HCT116 (cell line): ENCODE results near the gene ERBB2. TPM values are rescaled to one million over a fixed set of nuclear protein-coding genes. Genes with fewer than 3 reads are reported as not detected.

Experiments used
- ATAC-seq: fragments of 200-7000 bp; cut with Tn5 transposase; 2 replicates; pipeline ENCODE4 v1.9.1; 2020; ENCODE audit warnings: mild to moderate bottlenecking, moderate library complexity
- BruUV-seq: library from RNA; stranded (reverse); fragments of 400-500 nt; replicated peaks from 2 replicates; lab custom pipeline; 2021; lab: Mats Ljungman, UMichigan
- CTCF ChIA-PET: fragments of 300-600 bp; sonication (Branson Sonifier 250); formaldehyde crosslinking; loops from one replicate; lab custom pipeline; 2021; ENCODE audit warnings: antibody characterized with exemption; lab: Charles Lee
- POLR2A ChIA-PET: fragments of 300-600, 350-600 bp; sonication (Branson Sonifier 250); formaldehyde crosslinking; loops from one replicate; lab custom pipeline; 2021; ENCODE audit warnings: antibody characterized with exemption; lab: Charles Lee
- RAD21 ChIA-PET, 2 experiments: fragments of 300-600 bp; sonication (Branson Sonifier 250); formaldehyde crosslinking; loops; one replicate each; lab custom pipeline; 2023; ENCODE audit warnings: low total read pairs in 2 of 2; ENCODE audit not compliant: uncharacterized antibody in 2 of 2, unreplicated experiment in 2 of 2, low non-redundant PET in 1 of 2; lab: Charles Lee
- DNase-seq: peaks from one replicate; pipeline ENCODE4 v3.0.0-alpha.2; 2010; ENCODE audit warnings: low read depth, low spot score
- H2AFZ ChIP-seq: fragments of 200-600 bp; shearing (Covaris generic), sonication (generic); 2 replicates; pipeline ENCODE4 v1.6.1; 2017; ENCODE audit warnings: low read depth, mixed run types, mixed read lengths, antibody characterized with exemption, low read length; ENCODE audit not compliant: poor library complexity, severe bottlenecking
- H3K27ac ChIP-seq: 2 replicates; pipeline ENCODE4 v1.5.1; 2012; ENCODE audit warnings: low read depth, low read length
- H3K27me3 ChIP-seq: fragments of 200-600 bp; sonication (generic); 2 replicates; pipeline ENCODE4 v1.6.1; 2016; ENCODE audit warnings: mixed run types, low read length, mixed read lengths; ENCODE audit not compliant: insufficient read depth
- H3K36me3 ChIP-seq, 2 experiments: fragments of 200-500 bp in 1 of 2; fragments of 200-600 bp in 1 of 2; sonication (Bioruptor generic) in 1 of 2; sonication (generic) in 1 of 2; 2 replicates each; pipeline versions ENCODE4 v1.5.1 to v1.6.1; 2014 to 2016; ENCODE audit warnings: low read length in 2 of 2, inconsistent platforms in 1 of 2, mixed read lengths in 1 of 2, mixed run types in 1 of 2; ENCODE audit not compliant: insufficient read depth in 2 of 2, control insufficient read depth in 1 of 2
- H3K4me1 ChIP-seq, 2 experiments: fragments of 200-600 bp in 1 of 2; sonication (generic) in 1 of 2; 2 replicates each; pipeline versions ENCODE4 v1.5.1 to v1.6.1; 2012 to 2017; ENCODE audit warnings: low read length in 2 of 2, inconsistent platforms in 1 of 2, mild to moderate bottlenecking in 1 of 2, mixed read lengths in 1 of 2, mixed run types in 1 of 2, moderate library complexity in 1 of 2; ENCODE audit not compliant: insufficient read depth in 2 of 2, control insufficient read depth in 1 of 2
- H3K4me2 ChIP-seq: fragments of 200-600 bp; sonication (generic); 2 replicates; pipeline ENCODE4 v1.6.1; 2017; ENCODE audit warnings: mixed run types, low read length, mixed read lengths
- H3K4me3 ChIP-seq, 2 experiments: fragments of 200-600 bp in 1 of 2; sonication (generic) in 1 of 2; replicated peaks in 1 of 2; 2 replicates each; pipeline ENCODE4 v1.5.1; 2011 to 2016; ENCODE audit warnings: low read length in 2 of 2, control low read depth in 1 of 2, low read depth in 1 of 2, mild to moderate bottlenecking in 1 of 2, mixed read lengths in 1 of 2, mixed run types in 1 of 2
- H3K79me2 ChIP-seq: fragments of 200-600 bp; sonication (generic); 2 replicates; pipeline ENCODE4 v1.6.1; 2017; ENCODE audit warnings: mild to moderate bottlenecking, mixed run types, low read length, moderate library complexity, mixed read lengths; ENCODE audit not compliant: insufficient read depth
- H3K9ac ChIP-seq: fragments of 200-600 bp; sonication (generic); 2 replicates; pipeline ENCODE4 v1.6.1; 2016; ENCODE audit warnings: low read length, mixed read lengths
- H3K9me2 ChIP-seq: fragments of 200-600 bp; sonication (generic), shearing (Covaris generic); 2 replicates; pipeline ENCODE4 v1.6.1; 2017; ENCODE audit warnings: mixed run types, mild to moderate bottlenecking, moderate library complexity; ENCODE audit not compliant: insufficient read depth
- H3K9me3 ChIP-seq, 2 experiments: fragments of 200-500 bp in 1 of 2; fragments of 200-600 bp in 1 of 2; sonication (Bioruptor generic) in 1 of 2; sonication (generic) in 1 of 2; 2 replicates each; pipeline ENCODE4 v1.6.1; 2014 to 2017; ENCODE audit warnings: low read length in 2 of 2, mixed read lengths in 2 of 2, inconsistent platforms in 1 of 2, low read depth in 1 of 2, mild to moderate bottlenecking in 1 of 2, mixed run types in 1 of 2, moderate library complexity in 1 of 2; ENCODE audit not compliant: control insufficient read depth in 1 of 2, insufficient read depth in 1 of 2
- H4K20me1 ChIP-seq: fragments of 200-600 bp; sonication (generic), shearing (Covaris generic); 2 replicates; pipeline ENCODE4 v1.6.1; 2017; ENCODE audit warnings: mixed run types, mild to moderate bottlenecking, moderate library complexity; ENCODE audit not compliant: insufficient read depth
- EGR1 ChIP-seq: IDR thresholded peaks from 2 replicates; pipeline ENCODE4 v1.6.1; 2012; ENCODE audit warnings: low read depth
- SIN3A ChIP-seq: IDR thresholded peaks from 2 replicates; pipeline ENCODE4 v1.6.1; 2012; ENCODE audit warnings: low read depth
- SP1 ChIP-seq: IDR thresholded peaks from 2 replicates; pipeline ENCODE4 v1.6.1; 2012; ENCODE audit warnings: low read depth
- SRF ChIP-seq: IDR thresholded peaks from 2 replicates; pipeline ENCODE4 v1.6.1; 2012; ENCODE audit warnings: low read depth
- TCF7L2 ChIP-seq: IDR thresholded peaks from 2 replicates; pipeline ENCODE4 v1.7.0; 2011; ENCODE audit warnings: borderline replicate concordance, inconsistent platforms; ENCODE audit not compliant: insufficient read depth, insufficient read length; ENCODE audit errors: extremely low read depth
- intact Hi-C: fragments of 100-400 bp; cut with micrococcal nuclease; formaldehyde crosslinking; loops from 2 replicates; pipeline ENCODE4 v1.10.0; 2022
- total RNA-seq: library from RNA; stranded (reverse); gene quantifications from one replicate; pipeline ENCODE4 v1.2.1, GENCODE V29; 2021; ENCODE audit not compliant: unreplicated experiment
- TF ChIP-seq, protein P1 (sequence below): IDR thresholded peaks from 2 replicates; pipeline ENCODE4 v1.6.1; 2012; ENCODE audit warnings: low read depth
- TF ChIP-seq, protein P2 (sequence below): IDR thresholded peaks from 2 replicates; pipeline ENCODE4 v1.6.1; 2012

ERBB2 gene
- total RNA-seq, 1 experiment from 2014 or later = 75.8 TPM

DNA sequence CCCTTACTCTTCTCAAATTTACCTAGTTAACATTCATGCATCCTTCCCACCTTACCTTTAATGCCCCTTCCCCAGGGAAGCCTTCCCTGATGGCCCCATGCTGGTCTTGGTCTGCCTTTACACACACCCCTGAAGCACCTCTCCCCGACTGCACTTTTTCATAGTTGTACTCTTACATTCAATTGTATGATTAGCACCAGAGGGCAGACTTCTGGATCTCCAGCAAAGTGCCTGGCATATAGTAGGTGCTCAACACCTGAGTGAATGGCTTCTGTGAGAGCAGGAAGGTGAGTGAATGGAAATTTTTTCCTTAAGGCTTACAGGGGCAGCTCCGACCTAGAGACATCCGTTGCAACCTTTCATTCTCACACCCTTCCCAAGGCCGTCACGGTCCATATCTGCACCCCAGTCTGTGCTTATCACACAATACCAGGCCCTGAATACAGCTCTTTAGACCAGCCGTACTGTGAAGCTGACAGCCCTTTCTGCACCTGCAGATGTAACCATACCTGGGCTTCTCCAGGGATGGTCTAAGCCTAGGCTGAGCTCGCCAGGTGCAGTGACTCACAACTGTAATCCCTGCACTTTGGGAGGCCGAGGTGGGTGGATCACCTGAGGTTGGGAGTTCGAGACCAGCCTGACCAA is 16.4 kb upstream of the ERBB2 start (continued):
- TF ChIP-seq, protein P1, sequence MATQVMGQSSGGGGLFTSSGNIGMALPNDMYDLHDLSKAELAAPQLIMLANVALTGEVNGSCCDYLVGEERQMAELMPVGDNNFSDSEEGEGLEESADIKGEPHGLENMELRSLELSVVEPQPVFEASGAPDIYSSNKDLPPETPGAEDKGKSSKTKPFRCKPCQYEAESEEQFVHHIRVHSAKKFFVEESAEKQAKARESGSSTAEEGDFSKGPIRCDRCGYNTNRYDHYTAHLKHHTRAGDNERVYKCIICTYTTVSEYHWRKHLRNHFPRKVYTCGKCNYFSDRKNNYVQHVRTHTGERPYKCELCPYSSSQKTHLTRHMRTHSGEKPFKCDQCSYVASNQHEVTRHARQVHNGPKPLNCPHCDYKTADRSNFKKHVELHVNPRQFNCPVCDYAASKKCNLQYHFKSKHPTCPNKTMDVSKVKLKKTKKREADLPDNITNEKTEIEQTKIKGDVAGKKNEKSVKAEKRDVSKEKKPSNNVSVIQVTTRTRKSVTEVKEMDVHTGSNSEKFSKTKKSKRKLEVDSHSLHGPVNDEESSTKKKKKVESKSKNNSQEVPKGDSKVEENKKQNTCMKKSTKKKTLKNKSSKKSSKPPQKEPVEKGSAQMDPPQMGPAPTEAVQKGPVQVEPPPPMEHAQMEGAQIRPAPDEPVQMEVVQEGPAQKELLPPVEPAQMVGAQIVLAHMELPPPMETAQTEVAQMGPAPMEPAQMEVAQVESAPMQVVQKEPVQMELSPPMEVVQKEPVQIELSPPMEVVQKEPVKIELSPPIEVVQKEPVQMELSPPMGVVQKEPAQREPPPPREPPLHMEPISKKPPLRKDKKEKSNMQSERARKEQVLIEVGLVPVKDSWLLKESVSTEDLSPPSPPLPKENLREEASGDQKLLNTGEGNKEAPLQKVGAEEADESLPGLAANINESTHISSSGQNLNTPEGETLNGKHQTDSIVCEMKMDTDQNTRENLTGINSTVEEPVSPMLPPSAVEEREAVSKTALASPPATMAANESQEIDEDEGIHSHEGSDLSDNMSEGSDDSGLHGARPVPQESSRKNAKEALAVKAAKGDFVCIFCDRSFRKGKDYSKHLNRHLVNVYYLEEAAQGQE = no peak
- TF ChIP-seq SIN3A (no peak), TCF7L2 (no peak), SRF (no peak)

DNA sequence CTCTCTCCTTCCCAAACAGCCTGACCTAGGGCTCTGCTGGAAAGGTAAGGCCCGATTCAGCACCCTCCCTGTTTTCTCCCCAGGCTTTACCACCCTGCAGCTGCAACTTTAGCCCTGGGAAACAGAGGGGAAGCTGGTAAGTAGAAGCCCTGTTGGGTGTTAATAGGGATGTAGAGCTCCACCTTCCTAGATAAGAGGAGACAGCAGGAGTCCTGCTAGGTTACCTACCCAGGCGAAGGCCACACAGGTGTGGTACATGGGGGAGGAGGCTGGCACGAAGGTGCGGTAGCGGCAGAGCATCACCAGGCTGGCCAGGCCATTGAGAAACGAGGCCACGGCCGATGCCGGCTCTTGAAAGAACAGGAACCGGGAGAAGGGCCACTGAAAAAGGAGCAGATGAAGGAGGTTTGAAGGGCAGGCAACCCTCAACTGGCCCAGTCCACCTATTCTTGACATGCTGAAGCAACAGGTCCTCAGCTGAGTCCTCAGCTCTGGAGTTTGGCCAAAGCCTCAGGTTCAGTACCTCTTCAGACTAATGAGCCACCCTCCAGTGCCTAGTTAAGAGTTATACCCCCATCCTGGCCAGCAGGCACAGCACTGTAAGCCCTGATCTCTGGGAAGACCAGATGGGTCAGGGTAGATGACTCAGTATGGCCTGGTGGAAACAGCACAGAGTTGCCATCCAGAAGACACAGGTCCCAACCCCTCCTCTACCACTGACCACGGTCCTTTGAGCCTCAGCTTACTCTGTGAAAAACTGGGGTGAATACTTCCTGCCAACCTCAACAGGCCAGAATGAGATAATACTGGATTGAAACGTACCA is 15.3 kb upstream of the ERBB2 start:
- ChIA-PET CTCF (no interaction called here), POLR2A (no interaction called here), RAD21 (no interaction called here)
- Histone ChIP-seq H3K27ac (no peak overlapping the region), H2AFZ (no peak overlapping the region), H3K9me3 (no peaks in the 10 kb centered on the region), H3K4me3 (no peak overlapping the region), H3K4me2 (no peak overlapping the region), H3K4me1 (peaks cover 10 to 19% of the 10 kb centered on the region in 2 experiments; a peak in 3 of 4 replicates), H3K36me3 (no peaks in the 10 kb centered on the region), H3K79me2 (no peaks in the 10 kb centered on the region), H3K9me2 (no peaks in the 10 kb centered on the region), H4K20me1 (no peaks in the 10 kb centered on the region), H3K9ac (no peak overlapping the region), H3K27me3 (no peaks in the 10 kb centered on the region)
- TF ChIP-seq SIN3A = no peak
- TF ChIP-seq, protein P2, sequence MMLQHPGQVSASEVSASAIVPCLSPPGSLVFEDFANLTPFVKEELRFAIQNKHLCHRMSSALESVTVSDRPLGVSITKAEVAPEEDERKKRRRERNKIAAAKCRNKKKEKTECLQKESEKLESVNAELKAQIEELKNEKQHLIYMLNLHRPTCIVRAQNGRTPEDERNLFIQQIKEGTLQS = no peak
- TF ChIP-seq EGR1 = no peak
- TF ChIP-seq SP1 = no peak
- TF ChIP-seq, protein P1 = no peak
- ATAC-seq (no peak), DNase-seq (no peak)
- BruUV-seq = no TSS peak
- intact Hi-C loops = no loop called here
